ENCODE data around the gene PXYLP1. TPM values are rescaled to one million over a fixed set of nuclear protein-coding genes. Genes with fewer than 3 reads are reported as not detected.

PXYLP1 gene
- total RNA-seq, 1 donor from 2014 or later, result 24.2 TPM

Other genes starting within 250 kb of the PXYLP1 start
- gene SPSB4, start 180.5 kb upstream of the PXYLP1 start, total RNA-seq, result 3.8 TPM
- 58.9 TPM for gene ZBTB38, start 136.7 kb downstream of the PXYLP1 start, total RNA-seq